GM12872 (cell line): ENCODE results near the gene ATL1.

Source experiments
- CTCF ChIP-seq: IDR thresholded peaks from 3 replicates; pipeline ENCODE4 v1.5.1; 2011; ENCODE audit warnings: low read depth, mild to moderate bottlenecking, low read length, moderate library complexity; ENCODE audit not compliant: insufficient read depth

Gene ATL1

GRCh38 chr14:50599700-50600444, 39.9 kb downstream of the ATL1 start:
- peak; percentile 49; the same call in 2 of the 3 replicates for TF ChIP-seq CTCF

GRCh38 chr14:50600849-50601248, 40.9 kb downstream of the ATL1 start:
- no peak for TF ChIP-seq CTCF

GRCh38 chr14:50601394-50601793, 41.4 kb downstream of the ATL1 start:
- TF ChIP-seq CTCF: no peak

GRCh38 chr14:50602035-50602434, 42.1 kb downstream of the ATL1 start:
- no peak for TF ChIP-seq CTCF

GRCh38 chr14:50603565-50603964, 43.6 kb downstream of the ATL1 start:
- TF ChIP-seq CTCF: no peak

- TF ChIP-seq CTCF: no peak
These were observed 45.8 kb downstream of the ATL1 start for GRCh38 chr14:50605766-50606165.

- no peak for TF ChIP-seq CTCF
These were observed 46.5 kb downstream of the ATL1 start for GRCh38 chr14:50606468-50606867.
